Effector memory CD8-positive, alpha-beta T cell (primary cell): ENCODE results near the gene GART.
"Not testable (repeated sequence)": the region's sequence is repeated elsewhere in the genome, so short reads cannot be mapped to it uniquely, and the experiment has no call there.

ENCODE experiments used
- ATAC-seq: fragments of 150-1000 bp; cut with Tn5 transposase; replicated peaks from 2 replicates; pipeline ENCODE4 v1.10.0; 2021; ENCODE audit warnings: mild to moderate bottlenecking, moderate library complexity
- DNase-seq, 3 experiments: peaks; one replicate each; pipeline ENCODE4 v3.0.0; 2021
- H3K27ac Mint-ChIP-seq, 2 donors: one replicate each; pipeline ENCODE4 v1.8.0; 2022; ENCODE audit warnings: mild to moderate bottlenecking in 2 of 2, mixed read lengths in 2 of 2, moderate library complexity in 2 of 2
- H3K27me3 Mint-ChIP-seq, 2 donors: one replicate each; pipeline ENCODE4 v1.8.0; 2022; ENCODE audit warnings: mixed read lengths in 2 of 2
- H3K36me3 Mint-ChIP-seq: one replicate; pipeline ENCODE4 v1.8.0; 2022; ENCODE audit warnings: mild to moderate bottlenecking, moderate library complexity, mixed read lengths; ENCODE audit not compliant: insufficient read depth
- H3K4me1 Mint-ChIP-seq, 2 donors: one replicate each; pipeline ENCODE4 v1.8.0; 2022; ENCODE audit warnings: low read depth in 2 of 2, mixed read lengths in 2 of 2
- H3K4me3 Mint-ChIP-seq, 2 donors: one replicate each; pipeline ENCODE4 v1.8.0; 2022; ENCODE audit warnings: mild to moderate bottlenecking in 2 of 2, mixed read lengths in 2 of 2, moderate library complexity in 2 of 2
- H3K9me3 Mint-ChIP-seq, 2 donors: one replicate each; pipeline ENCODE4 v1.8.0; 2022; ENCODE audit warnings: mixed read lengths in 2 of 2

GART gene

DNA sequence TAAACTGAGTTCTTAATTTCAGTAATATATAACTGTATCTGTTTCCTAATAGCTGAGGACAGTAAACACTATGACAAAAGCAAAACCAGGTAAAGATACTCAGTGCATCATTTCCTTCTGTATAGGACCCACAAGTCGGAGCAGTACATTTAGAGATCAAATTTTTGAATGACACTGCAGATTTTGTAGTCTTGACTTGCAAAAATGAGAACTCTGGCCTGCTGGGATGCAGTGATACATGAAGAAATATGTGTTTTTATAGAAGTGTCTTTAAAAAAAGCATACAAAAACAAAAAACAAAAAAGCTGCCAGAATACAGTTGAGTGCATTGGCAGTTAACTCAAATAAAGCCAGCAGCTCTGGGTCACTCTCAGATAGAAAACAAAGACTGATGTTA lies 19.0 kb downstream of the GART start:
- DNase-seq: no peak
- no peak overlapping the region for H3K4me3 Mint-ChIP-seq
- H3K27ac Mint-ChIP-seq: no peak overlapping the region
- H3K36me3 Mint-ChIP-seq: peaks cover 67% of the 10 kb centered on the region
- H3K27me3 Mint-ChIP-seq: no peaks in the 10 kb centered on the region
- H3K9me3 Mint-ChIP-seq: no peaks in the 10 kb centered on the region
- ATAC-seq: no peak
- H3K4me1 Mint-ChIP-seq: no peaks in the 10 kb centered on the region

DNA sequence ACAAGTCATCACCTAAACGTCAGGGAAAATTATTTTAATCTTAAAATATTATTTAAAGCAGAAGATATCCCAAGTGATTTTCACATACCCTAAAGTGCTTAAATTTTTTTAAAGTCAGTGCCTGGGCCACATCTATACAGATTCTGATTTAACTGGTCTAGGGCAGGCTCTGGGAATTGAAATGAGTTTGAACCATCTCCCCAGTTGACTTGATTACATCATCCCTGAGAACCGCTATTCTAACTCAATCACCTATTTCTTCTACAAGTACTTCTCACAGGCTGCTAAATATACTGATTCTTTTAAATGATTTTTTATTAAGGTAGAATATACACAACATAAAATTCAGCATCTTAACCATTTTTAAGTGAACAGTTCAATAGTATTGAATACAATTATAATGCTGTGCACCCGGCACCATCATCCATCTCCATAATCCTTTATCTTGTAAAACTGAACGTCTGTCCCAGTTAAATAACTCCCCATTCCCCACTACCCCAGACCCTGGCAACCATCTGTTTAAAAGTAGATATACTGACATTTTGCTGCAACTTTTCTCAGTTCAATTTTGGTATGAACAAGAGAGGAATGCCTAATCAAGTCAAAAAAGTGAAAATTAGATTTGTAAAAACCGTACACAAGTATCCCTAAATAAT lies 19.5 kb downstream of the GART start:
- Mint-ChIP-seq H3K4me1 (no peaks in the 10 kb centered on the region), H3K27me3 (no peaks in the 10 kb centered on the region), H3K4me3 (no peak overlapping the region), H3K9me3 (no peaks in the 10 kb centered on the region), H3K36me3 (peaks cover 63% of the 10 kb centered on the region), H3K27ac (no peak overlapping the region)
- DNase-seq (no peak), ATAC-seq (no peak)

DNA sequence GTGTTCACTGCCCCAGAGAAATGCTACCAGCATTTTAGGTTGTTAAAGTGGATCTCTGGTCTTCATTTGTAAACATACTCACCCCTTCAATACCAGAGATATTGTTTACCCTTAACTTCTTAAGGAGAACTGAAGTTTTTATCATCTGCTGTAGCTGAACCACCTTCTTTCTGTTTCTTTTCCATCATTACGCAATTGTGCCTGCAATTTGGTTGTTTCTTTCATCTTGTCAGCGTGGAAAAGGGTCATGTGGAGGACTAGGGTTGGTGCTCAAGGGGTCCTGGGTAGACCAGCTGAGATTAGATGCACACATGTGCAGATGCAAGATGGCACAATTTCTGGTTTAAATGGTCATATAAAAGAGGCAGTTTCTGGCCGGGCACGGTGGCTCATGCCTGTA lies 23.0 kb downstream of the GART start:
- H3K4me3 Mint-ChIP-seq: no peak overlapping the region
- no peak overlapping the region for H3K27ac Mint-ChIP-seq
- H3K27me3 Mint-ChIP-seq: no peaks in the 10 kb centered on the region
- no peak for DNase-seq
- H3K9me3 Mint-ChIP-seq: no peaks in the 10 kb centered on the region
- no peaks in the 10 kb centered on the region for H3K4me1 Mint-ChIP-seq
- peaks cover 58% of the 10 kb centered on the region for H3K36me3 Mint-ChIP-seq
- no peak for ATAC-seq

DNA sequence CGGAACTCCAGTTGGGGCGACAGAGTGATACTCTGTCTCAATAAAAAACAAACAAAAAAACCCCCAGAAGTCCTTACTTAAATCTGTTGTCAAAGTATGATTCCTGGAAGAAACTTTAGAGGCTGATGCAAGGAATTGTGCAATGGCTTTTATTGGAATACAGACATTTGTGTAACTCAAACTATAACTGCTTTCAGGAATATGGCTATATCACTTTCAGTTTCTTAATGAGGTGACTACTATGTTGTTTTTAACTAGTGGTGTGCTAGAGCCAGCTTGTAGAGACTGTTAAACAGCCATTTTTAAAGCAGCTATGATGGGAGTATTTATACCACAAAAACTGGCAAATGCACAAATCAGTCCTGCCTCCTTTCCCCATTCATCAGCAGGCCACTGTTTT lies 27.7 kb downstream of the GART start:
- H3K36me3 Mint-ChIP-seq: peaks cover 55% of the 10 kb centered on the region
- ATAC-seq (no peak), DNase-seq (no peak)
- H3K27me3 Mint-ChIP-seq: no peaks in the 10 kb centered on the region
- no peaks in the 10 kb centered on the region for H3K4me1 Mint-ChIP-seq
- H3K27ac Mint-ChIP-seq: no peak overlapping the region
- H3K9me3 Mint-ChIP-seq: no peaks in the 10 kb centered on the region
- no peak overlapping the region for H3K4me3 Mint-ChIP-seq

DNA sequence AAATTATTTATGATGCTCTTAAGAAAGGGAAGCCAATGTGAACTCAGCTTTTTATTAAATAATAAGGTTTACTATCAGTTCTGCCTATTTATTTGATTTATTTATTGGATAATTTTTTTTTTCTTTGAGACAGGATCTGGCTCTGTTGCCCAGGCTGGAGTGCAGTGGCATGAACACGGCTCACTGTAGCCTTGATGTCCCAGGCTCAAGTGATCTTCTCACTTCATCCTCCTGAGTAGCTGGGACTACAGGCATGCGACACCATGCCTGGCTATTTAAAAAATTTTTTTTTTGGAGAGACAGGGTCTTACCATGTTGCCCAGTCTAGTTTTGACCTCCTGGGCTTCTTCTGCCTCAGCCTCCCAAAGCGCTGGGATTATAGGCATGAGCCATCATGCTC lies 29.4 kb downstream of the GART start:
- Mint-ChIP-seq H3K4me1 (no peaks in the 10 kb centered on the region), H3K4me3 (no peak overlapping the region), H3K27ac (no peak overlapping the region), H3K27me3 (no peaks in the 10 kb centered on the region), H3K9me3 (no peaks in the 10 kb centered on the region), H3K36me3 (peaks cover 53% of the 10 kb centered on the region)
- DNase-seq (no peak), ATAC-seq (no peak)

DNA sequence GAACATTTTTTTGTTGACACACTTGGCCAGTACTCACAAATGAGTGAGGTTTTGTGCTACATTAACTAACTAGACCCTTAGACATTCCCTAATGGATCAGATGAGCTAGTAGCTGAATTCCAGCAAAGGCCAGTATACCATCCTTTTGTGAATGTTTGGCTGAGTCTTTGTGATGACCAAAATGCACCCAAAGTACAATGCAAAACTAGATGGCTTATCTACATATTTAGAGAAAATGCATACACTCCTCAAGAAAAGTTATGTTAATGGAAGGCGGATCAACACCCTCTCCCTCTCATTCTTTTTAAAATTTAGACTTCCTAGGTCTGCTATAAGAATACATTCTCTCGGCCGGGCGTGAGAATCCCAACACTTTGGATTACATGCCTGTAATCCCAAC lies 30.3 kb downstream of the GART start:
- Mint-ChIP-seq H3K36me3 (peaks cover 53% of the 10 kb centered on the region), H3K9me3 (no peaks in the 10 kb centered on the region), H3K4me1 (no peaks in the 10 kb centered on the region), H3K27ac (no peak overlapping the region), H3K27me3 (no peaks in the 10 kb centered on the region), H3K4me3 (no peak overlapping the region)
- ATAC-seq: no peak
- no peak for DNase-seq

DNA sequence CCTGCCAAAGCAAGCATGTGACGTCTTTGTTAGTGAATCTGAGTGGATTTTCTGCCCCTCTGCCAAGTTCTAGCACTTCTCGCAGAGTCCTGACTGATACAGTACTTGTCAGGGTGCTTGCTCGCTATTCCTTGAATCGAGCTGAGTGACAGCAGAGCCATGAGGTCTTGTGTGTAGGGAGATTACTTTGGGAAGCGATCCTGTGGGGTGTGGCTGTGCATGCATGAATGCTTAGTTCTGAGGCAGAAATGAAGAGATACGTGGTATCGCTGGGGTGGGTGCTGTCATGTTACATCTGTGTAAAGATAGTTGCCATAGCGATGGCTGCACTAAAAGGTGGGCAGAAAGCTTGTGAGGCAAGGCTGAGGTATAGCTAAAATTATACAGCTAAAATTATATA lies 31.1 kb downstream of the GART start:
- no peak overlapping the region for H3K27ac Mint-ChIP-seq
- H3K4me1 Mint-ChIP-seq: no peaks in the 10 kb centered on the region
- H3K4me3 Mint-ChIP-seq: no peak overlapping the region
- ATAC-seq (no peak), DNase-seq (no peak)
- H3K9me3 Mint-ChIP-seq: no peaks in the 10 kb centered on the region
- peaks cover 45% of the 10 kb centered on the region for H3K36me3 Mint-ChIP-seq
- H3K27me3 Mint-ChIP-seq: no peaks in the 10 kb centered on the region

DNA sequence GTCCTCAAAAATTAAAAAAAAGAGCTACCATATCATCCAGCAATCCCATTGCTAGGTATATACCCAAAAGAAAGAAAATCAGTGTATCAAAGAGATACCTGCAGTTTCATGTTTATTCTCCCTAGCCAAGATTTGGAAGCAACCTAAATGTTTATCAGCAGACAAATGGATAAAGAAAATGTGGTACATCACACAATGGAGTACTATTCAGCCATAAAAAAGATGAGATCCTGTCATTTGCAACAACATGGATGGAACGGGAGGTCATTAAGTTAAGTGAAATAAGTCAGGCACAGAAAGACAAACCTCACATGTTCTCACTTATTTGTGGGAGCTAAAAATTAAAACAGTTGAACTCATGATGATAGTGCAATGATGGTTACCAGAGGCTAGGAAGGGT lies 34.9 kb downstream of the GART start:
- H3K27ac Mint-ChIP-seq, H3K27me3 Mint-ChIP-seq, H3K9me3 Mint-ChIP-seq, DNase-seq, H3K4me1 Mint-ChIP-seq, ATAC-seq, H3K4me3 Mint-ChIP-seq: not testable (repeated sequence)
- peaks cover 38% of the 10 kb centered on the region for H3K36me3 Mint-ChIP-seq

DNA sequence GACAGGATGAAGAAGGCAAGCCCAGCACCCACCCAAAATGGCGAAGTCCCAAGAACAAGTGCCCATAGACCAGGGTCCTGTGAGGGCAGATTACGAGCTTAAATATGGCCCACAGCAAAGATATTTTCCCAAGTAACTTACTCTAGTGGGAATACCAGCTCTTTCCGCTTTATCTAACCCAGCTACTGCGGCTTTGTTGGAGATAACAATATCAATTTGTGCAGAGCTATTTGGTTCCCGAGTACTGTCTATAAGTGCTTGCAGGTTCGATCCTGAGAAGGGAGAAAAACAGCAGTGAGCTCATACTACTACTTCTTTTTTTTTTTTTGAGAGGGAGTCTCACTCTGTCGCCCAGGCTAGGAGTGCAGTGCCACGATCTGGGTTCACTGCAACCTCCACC lies 36.1 kb downstream of the GART start:
- ATAC-seq (no peak), DNase-seq (no peak)
- no peaks in the 10 kb centered on the region for H3K4me1 Mint-ChIP-seq
- no peaks in the 10 kb centered on the region for H3K9me3 Mint-ChIP-seq
- no peaks in the 10 kb centered on the region for H3K27me3 Mint-ChIP-seq
- H3K36me3 Mint-ChIP-seq: peaks cover 31% of the 10 kb centered on the region
- H3K4me3 Mint-ChIP-seq: no peak overlapping the region
- no peak overlapping the region for H3K27ac Mint-ChIP-seq

DNA sequence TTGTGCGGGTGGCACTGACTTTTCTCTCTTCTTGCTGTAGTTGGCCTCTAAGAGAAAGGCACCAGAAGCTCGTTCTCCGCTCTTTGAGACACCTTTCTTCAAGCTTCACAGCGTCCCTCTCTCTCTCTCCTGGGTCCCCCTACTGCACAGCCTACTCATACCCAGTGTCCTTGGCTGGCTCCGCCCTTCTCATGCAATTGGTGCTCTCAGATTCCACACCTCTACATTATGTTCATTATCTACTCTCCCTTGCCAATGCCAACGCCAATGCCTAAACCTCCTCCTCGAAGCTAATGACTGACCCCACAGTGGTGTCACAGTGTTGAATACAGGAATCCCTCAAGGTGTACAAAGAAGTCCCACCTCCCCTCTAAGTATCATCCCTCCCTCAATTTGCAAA lies 45.6 kb downstream of the GART start:
- Mint-ChIP-seq H3K36me3 (no peaks in the 10 kb centered on the region), H3K4me3 (no peak overlapping the region), H3K27me3 (peaks cover 0 to 5% of the 10 kb centered on the region in 2 donors), H3K27ac (no peak overlapping the region), H3K4me1 (peaks cover 4 to 6% of the 10 kb centered on the region in 2 donors), H3K9me3 (no peaks in the 10 kb centered on the region)
- ATAC-seq: no peak
- no peak for DNase-seq

DNA sequence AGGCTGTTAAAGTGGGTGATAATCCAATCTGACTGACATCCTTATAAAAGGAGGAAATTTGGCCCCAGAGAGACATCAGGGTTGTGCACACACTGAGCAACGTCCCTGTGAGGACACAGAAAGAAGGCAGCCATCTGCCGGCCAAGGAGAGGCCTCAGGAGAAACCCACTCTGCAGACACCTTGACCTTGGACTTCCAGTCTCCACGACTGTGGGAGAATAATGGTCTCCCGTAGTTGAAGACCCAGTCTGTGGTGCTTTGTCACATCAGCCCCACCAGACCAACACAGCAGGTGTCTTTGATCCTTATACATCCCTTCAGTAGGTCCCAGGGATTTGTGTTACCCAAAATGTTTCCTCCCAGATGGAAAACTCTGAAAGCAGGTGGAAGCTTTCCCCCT lies 46.2 kb downstream of the GART start:
- DNase-seq (no peak), ATAC-seq (no peak)
- peaks cover 0 to 5% of the 10 kb centered on the region in 2 donors for H3K27me3 Mint-ChIP-seq
- no peaks in the 10 kb centered on the region for H3K36me3 Mint-ChIP-seq
- H3K27ac Mint-ChIP-seq: no peak overlapping the region
- H3K4me1 Mint-ChIP-seq: peaks cover 7 to 10% of the 10 kb centered on the region in 2 donors
- H3K9me3 Mint-ChIP-seq: no peaks in the 10 kb centered on the region
- H3K4me3 Mint-ChIP-seq: no peak overlapping the region

DNA sequence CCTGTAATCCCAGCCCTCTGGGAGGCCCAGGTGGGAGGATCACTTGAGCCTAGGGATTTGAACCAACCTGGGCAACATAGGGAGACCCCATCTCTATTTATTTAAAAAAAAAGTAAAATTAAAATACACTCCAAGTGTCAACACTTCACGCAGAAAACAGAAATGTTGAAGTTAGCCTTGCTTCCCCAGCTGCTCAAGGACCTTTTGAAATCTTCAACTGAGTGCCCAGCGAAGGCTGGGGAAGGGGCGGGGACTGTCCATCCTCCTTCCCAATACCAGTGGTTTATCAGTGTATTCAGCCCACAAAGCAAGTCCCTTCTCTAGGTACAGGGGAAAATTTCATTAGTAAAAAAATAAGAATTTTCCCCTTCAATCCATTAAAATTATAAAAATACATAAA lies 48.2 kb downstream of the GART start:
- peaks cover 0 to 5% of the 10 kb centered on the region in 2 donors for H3K27me3 Mint-ChIP-seq
- H3K27ac Mint-ChIP-seq: no peak overlapping the region
- H3K9me3 Mint-ChIP-seq: no peaks in the 10 kb centered on the region
- DNase-seq (no peak), ATAC-seq (no peak)
- H3K4me3 Mint-ChIP-seq: peak overlapping the region in 1 of 2 donors; percentile 36
- peaks cover 8 to 10% of the 10 kb centered on the region in 2 donors for H3K4me1 Mint-ChIP-seq
- H3K36me3 Mint-ChIP-seq: peaks cover 3% of the 10 kb centered on the region

DNA sequence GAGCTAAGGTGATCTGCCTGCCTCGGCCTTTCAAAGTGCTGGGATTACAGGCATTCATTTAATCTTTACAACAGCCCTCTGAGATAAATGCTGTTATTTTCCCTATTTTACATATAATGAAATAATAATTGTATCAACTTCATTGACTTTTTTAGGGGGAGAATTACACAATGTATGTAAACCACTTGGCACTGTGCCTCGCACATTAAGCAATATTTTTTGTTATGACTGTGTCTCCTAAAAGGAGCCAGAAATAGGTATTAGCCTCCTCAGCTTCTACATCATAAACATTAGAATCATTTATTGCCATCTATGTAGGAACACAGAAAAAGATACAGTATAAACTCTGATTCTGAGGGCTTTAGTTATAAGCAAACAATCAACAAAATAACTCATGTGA lies 49.3 kb downstream of the GART start:
- Mint-ChIP-seq H3K27me3 (peaks cover 0 to 5% of the 10 kb centered on the region in 2 donors), H3K4me3 (peak overlapping the region; percentile 50 to 80), H3K4me1 (peaks cover 8 to 10% of the 10 kb centered on the region in 2 donors), H3K9me3 (no peaks in the 10 kb centered on the region), H3K27ac (no peak overlapping the region), H3K36me3 (peaks cover 3% of the 10 kb centered on the region)
- ATAC-seq (no peak), DNase-seq (no peak)

DNA sequence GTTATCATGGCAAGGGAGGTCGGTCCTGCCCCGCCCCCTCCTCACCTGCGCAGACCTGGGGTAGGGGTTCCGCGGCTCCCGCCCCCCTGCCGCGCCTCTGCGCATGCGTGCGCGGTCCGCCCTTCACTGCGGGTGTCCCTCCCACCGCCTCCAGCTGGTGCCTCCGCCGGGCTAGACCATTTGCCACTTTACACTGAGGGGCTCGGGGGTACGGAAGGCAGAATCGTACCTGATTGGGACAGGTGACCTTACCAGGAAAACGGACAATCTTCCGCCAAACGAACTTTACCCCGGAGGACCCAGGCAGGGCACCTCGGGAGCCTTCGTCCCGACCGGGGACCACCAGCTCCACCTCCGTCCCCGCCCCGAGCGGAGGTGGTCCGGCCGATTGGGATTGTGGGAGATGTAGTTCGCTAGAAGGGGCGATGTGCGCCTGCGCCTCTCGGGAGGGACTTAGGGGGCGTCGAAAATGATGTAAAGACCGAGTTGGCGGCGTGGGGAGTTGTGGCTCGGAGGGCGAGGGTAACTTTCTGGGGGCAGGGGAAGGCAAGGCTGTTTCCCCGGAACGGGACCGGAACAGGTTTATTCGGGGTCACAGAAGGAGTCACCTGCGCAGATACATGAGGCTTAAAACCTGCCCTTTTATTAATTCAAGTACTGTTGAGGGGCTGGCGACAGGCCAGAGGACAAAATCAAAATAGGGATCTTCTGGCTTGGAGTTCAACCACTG lies 50.4 kb downstream of the GART start, which contains the start of gene DNAJC28:
TSS of gene DNAJC28 (minus strand) at position 344 of the 730 bp plus-strand sequence. CDS start 2,323 bp downstream, outside the sequence.
- H3K4me1 Mint-ChIP-seq: peaks cover 8 to 10% of the 10 kb centered on the region in 2 donors
- peak within 1 kb of the TSS; percentile 72 to 87 for H3K27ac Mint-ChIP-seq
- H3K4me3 Mint-ChIP-seq: peak within 1 kb of the TSS; percentile 80 to 86
- H3K9me3 Mint-ChIP-seq: no peaks in the 10 kb centered on the region
- ATAC-seq: peak; percentile 96
- H3K36me3 Mint-ChIP-seq: peaks cover 3% of the 10 kb centered on the region
- DNase-seq: peak; percentile 95 to 98 (median 95)
- peaks cover 0 to 5% of the 10 kb centered on the region in 2 donors for H3K27me3 Mint-ChIP-seq
